Panc1 (cell line): ENCODE measurements around the gene SUPT5H. TPM values are rescaled to one million over a fixed set of nuclear protein-coding genes. Genes with fewer than 3 reads are reported as not detected.

Experiments used
- ATAC-seq: fragments of 200-7000 bp; cut with Tn5 transposase; 2 replicates; pipeline ENCODE4 v1.9.1; 2020; ENCODE audit warnings: mild to moderate bottlenecking, moderate library complexity
- BruUV-seq: library from RNA; stranded (reverse); fragments of 400-500 nt; replicated peaks from 2 replicates; lab custom pipeline; 2021; lab: Mats Ljungman, UMichigan
- CTCF ChIA-PET: fragments of 300-600 bp; sonication (Branson Sonifier 250); formaldehyde crosslinking; loops from one replicate; lab custom pipeline; 2022; ENCODE audit warnings: antibody characterized with exemption; lab: Charles Lee
- POLR2A ChIA-PET: fragments of 300-600 bp; sonication (Branson Sonifier 250); formaldehyde crosslinking; loops from one replicate; lab custom pipeline; 2022; ENCODE audit warnings: antibody characterized with exemption; lab: Charles Lee
- DNase-seq: peaks from one replicate; pipeline ENCODE4 v3.0.0-alpha.2; 2010; ENCODE audit warnings: low read depth, low spot score
- H3K27ac ChIP-seq: 2 replicates; pipeline ENCODE4 v1.5.1; 2011; ENCODE audit warnings: mild to moderate bottlenecking, low read length, inconsistent platforms
- H3K27me3 ChIP-seq: fragments of 200-500 bp; sonication (Bioruptor generic); 2 replicates; pipeline ENCODE4 v1.6.0; 2014; ENCODE audit warnings: low read length, inconsistent platforms; ENCODE audit not compliant: control insufficient read depth, insufficient read depth
- H3K36me3 ChIP-seq: fragments of 200-500 bp; sonication (Bioruptor generic); 2 replicates; pipeline ENCODE4 v1.5.1; 2014; ENCODE audit warnings: inconsistent platforms, mild to moderate bottlenecking, low read length, moderate library complexity; ENCODE audit not compliant: control insufficient read depth, insufficient read depth
- H3K4me1 ChIP-seq: 2 replicates; pipeline ENCODE4 v1.5.1; 2011; ENCODE audit warnings: inconsistent platforms, mild to moderate bottlenecking, low read length, moderate library complexity; ENCODE audit not compliant: control insufficient read depth, insufficient read depth
- H3K4me3 ChIP-seq, 2 experiments: 2 replicates each; pipeline ENCODE4 v1.5.1; 2011 to 2012; ENCODE audit warnings: low read depth in 2 of 2, low read length in 2 of 2, mild to moderate bottlenecking in 2 of 2, inconsistent platforms in 1 of 2, moderate library complexity in 1 of 2
- H3K9me3 ChIP-seq: fragments of 200-500 bp; sonication (Bioruptor generic); 2 replicates; pipeline ENCODE4 v1.5.1; 2014; ENCODE audit warnings: low read depth, mild to moderate bottlenecking, inconsistent platforms, low read length, moderate library complexity; ENCODE audit not compliant: control insufficient read depth, insufficient read depth
- CTCF ChIP-seq: fragments of 450-650 bp; IDR thresholded peaks from 2 replicates; pipeline ENCODE4 v1.5.1; 2017; ENCODE audit warnings: mild to moderate bottlenecking
- POLR2AphosphoS5 ChIP-seq: IDR thresholded peaks from 2 replicates; pipeline ENCODE4 v1.6.1; 2012; ENCODE audit warnings: mild to moderate bottlenecking, low read depth, low read length, moderate library complexity
- REST ChIP-seq, 2 experiments: IDR thresholded peaks; 2 replicates each; pipeline ENCODE4 v1.6.1; 2011 to 2012; ENCODE audit warnings: low read depth in 2 of 2, control low read depth in 1 of 2, low read length in 1 of 2, mild to moderate bottlenecking in 1 of 2, moderate library complexity in 1 of 2; ENCODE audit not compliant: insufficient read depth in 1 of 2
- SIN3A ChIP-seq: IDR thresholded peaks from 2 replicates; pipeline ENCODE4 v1.6.1; 2012; ENCODE audit warnings: low read depth, mild to moderate bottlenecking, low read length, moderate library complexity, borderline replicate concordance; ENCODE audit not compliant: insufficient read depth
- TCF7L2 ChIP-seq: IDR thresholded peaks from 2 replicates; pipeline ENCODE4 v1.6.1; 2011; ENCODE audit warnings: mild to moderate bottlenecking, low read depth, low read length, inconsistent platforms
- in situ Hi-C: cut with HindIII; loops from 2 replicates; pipeline ENCODE4 v1.10.0; 2016; ENCODE audit warnings: low sequenced_read_pairs, low pct_unique_long_range_greater_than_20kb
- intact Hi-C: fragments of 100-400 bp; cut with micrococcal nuclease; formaldehyde crosslinking; loops from one replicate; pipeline ENCODE4 v1.10.0; 2022; ENCODE audit not compliant: unreplicated experiment
- total RNA-seq: library from RNA; stranded (reverse); gene quantifications from one replicate; pipeline ENCODE4 v1.2.1, GENCODE V29; 2021; ENCODE audit not compliant: unreplicated experiment

The SUPT5H gene
- total RNA-seq, 1 experiment from 2014 or later, result 1,614 TPM

- DNase-seq (peak; percentile 96), ATAC-seq (peak; percentile 1)
- peaks cover 67% of the 10 kb centered on the region for H3K4me1 ChIP-seq
- in situ Hi-C loops, result no loop called here
- peak overlapping the region; percentile 92 for H3K27ac ChIP-seq
- intact Hi-C loops, result no loop called here
- TF ChIP-seq TCF7L2, result no peak
- TF ChIP-seq REST (IDR thresholded peaks at IDR 0.05; ENCODE audit: insufficient read depth in 1 of 2, low read depth in 2 of 2, low read length in 1 of 2), result no peak
- no peak for TF ChIP-seq SIN3A
- no peak for TF ChIP-seq POLR2AphosphoS5
- TF ChIP-seq CTCF, result no peak
- POLR2A ChIA-PET, result interaction anchor here (0.5 to 15.7 kb wide), 31 partner anchors 7 to 923 kb away, joined by 3 to 524 read pairs (median 5); partner anchors contain the start of genes EID2B, FBXO17, MED29 and PAF1
- no TSS peak for BruUV-seq
- CTCF ChIA-PET, result interaction anchor here (0.6 to 4.6 kb wide), 12 partner anchors 8 to 446 kb away, joined by 3 to 144 read pairs (median 6); partner anchors contain the start of genes MED29, PAF1, RPS16 and SAMD4B
- no peaks in the 10 kb centered on the region for H3K9me3 ChIP-seq
- H3K36me3 ChIP-seq, result peaks cover 7% of the 10 kb centered on the region
- no peaks in the 10 kb centered on the region for H3K27me3 ChIP-seq
- H3K4me3 ChIP-seq, result peak overlapping the region; percentile 42 to 55
These were observed 37.6 kb upstream of the SUPT5H start for GRCh38 chr19:39407660-39408391.

DNA sequence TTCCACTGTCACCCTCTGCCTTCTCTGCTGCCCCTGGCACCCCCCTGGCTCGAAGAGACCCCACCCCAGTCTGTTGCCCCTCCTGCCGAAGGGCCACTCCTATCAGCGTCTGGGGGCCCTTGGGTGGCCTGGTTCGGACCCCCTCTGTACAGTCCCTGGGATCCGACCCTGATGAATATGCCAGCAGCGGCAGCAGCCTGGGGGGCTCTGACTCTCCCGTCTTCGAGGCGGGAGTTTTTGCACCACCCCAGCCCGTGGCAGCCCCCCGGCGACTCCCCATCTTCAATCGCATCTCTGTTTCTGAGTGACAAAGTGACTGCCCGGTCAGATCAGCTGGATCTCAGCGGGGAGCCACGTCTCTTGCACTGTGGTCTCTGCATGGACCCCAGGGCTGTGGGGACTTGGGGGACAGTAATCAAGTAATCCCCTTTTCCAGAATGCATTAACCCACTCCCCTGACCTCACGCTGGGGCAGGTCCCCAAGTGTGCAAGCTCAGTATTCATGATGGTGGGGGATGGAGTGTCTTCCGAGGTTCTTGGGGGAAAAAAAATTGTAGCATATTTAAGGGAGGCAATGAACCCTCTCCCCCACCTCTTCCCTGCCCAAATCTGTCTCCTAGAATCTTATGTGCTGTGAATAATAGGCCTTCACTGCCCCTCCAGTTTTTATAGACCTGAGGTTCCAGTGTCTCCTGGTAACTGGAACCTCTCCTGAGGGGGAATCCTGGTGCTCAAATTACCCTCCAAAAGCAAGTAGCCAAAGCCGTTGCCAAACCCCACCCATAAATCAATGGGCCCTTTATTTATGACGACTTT lies 36.8 kb upstream of the SUPT5H start:
- Histone ChIP-seq H3K27me3 (no peaks in the 10 kb centered on the region), H3K27ac (peak overlapping the region; percentile 92), H3K4me1 (peaks cover 60% of the 10 kb centered on the region), H3K4me3 (peak overlapping the region; percentile 42 to 55), H3K36me3 (peaks cover 7% of the 10 kb centered on the region), H3K9me3 (no peaks in the 10 kb centered on the region)
- TSS peak; percentile 85 for BruUV-seq
- TF ChIP-seq SIN3A (no peak), CTCF (no peak), REST (IDR thresholded peaks at IDR 0.05; ENCODE audit: insufficient read depth in 1 of 2, low read depth in 2 of 2, low read length in 1 of 2) (no peak), TCF7L2 (no peak), POLR2AphosphoS5 (no peak)
- CTCF ChIA-PET, result interaction anchor here (0.6 to 4.6 kb wide), 13 partner anchors 9 to 447 kb away, joined by 3 to 144 read pairs (median 5); partner anchors contain the start of genes MED29, PAF1, RPS16 and SAMD4B
- in situ Hi-C loops (no loop called here), intact Hi-C loops (no loop called here)
- DNase-seq (peak; percentile 100), ATAC-seq (no peak)
- POLR2A ChIA-PET, result interaction anchor here (0.5 to 15.7 kb wide), 34 partner anchors 7 to 923 kb away, joined by 3 to 524 read pairs (median 4); partner anchors contain the start of genes DYRK1B, EID2B, FBXO17 and MED29
